ENCODE measurements around the gene KHDRBS1.
"Not testable (repeated sequence)": the region's sequence is repeated elsewhere in the genome, so short reads cannot be mapped to it uniquely, and the experiment has no call there.

The KHDRBS1 gene

DNA sequence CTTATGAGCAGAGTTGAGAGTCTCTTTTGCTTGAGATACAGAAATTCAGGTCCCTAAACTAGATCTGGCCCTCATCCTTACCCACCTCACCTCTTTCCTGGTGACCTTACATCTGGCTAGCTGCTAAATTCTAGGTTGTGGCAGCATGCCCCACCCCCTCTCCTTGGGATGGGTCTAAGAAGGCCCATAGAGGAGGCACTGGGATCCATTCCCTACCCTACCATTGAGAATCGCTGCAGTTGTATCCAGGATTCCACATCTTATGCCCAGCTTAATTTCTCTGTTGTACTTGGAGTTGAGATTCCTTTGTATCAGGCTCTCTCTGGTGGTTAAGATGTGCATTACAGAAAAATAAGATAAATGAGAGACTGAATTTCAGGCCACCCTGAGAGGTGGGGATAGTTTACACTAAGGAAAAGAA is 49.6 kb downstream of the KHDRBS1 start:
- FAIRE-seq, result no peak

DNA sequence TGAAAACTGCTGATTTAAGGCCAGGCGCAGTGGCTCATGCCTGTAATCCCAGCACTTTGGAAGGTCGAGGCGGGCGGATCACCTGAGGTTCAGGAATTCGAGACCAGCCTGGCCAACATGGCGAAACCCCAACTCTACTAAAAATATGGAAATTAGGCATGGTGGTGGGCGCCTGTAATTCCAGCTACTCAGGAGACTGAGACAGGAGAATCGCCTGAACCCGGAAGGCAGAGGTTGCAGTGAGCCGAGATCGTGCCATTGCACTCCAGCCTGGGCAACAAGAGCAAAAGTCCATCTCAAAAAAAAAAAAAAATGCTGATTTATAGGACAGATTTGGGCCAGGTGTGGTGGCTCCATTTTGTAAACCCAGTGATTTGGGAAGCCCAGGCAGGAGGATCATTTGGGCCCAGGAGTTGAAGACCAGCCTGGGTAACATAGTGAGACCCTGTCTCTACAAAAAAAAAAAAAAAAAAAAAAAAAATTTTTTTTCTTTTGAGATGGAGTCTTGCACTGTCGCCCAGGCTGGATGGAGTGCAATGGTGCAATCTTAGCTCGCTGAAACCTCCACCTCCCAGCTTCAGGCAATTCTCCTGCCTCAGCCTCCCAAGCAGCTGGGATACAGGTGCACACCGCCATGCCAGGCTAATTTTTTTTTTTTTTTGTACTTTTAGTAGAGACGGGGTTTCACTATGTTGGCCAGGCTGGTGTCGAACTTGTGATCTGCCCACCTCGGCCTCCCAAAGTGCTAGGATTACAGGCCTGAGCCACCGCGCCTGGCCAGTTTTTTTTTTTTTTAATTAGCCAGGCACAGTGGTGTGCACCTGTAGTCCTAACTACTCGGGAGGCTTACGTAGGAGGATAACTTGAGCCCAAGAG is 52.2 kb downstream of the KHDRBS1 start:
- not testable (repeated sequence) for FAIRE-seq; DNase-seq (ENCODE audit: low spot score)

More for the DNA sequence above, 49.6 kb downstream of the KHDRBS1 start:
- peak; percentile 42 for DNase-seq (ENCODE audit: low spot score)

DNA sequence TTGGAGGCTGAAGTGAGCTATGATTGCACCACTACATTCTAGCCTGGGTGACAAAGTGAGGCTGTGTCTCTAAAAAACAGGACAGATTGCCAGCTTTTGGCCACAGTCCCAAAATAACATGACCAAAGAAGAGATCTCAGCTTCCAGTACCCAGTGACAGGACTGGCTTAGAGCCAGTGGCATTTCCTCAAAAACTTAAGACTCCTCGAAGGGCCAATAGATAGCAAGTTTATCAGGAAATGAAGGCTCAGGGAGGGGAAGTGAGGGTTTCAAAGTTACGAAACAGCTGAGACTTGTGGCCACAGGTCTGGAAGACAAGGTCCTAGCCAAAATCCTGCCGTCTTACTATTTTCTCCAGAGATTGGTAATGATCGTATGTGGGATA is 52.8 kb downstream of the KHDRBS1 start:
- DNase-seq (ENCODE audit: low spot score), result peak; percentile 18
- no peak for FAIRE-seq

DNA sequence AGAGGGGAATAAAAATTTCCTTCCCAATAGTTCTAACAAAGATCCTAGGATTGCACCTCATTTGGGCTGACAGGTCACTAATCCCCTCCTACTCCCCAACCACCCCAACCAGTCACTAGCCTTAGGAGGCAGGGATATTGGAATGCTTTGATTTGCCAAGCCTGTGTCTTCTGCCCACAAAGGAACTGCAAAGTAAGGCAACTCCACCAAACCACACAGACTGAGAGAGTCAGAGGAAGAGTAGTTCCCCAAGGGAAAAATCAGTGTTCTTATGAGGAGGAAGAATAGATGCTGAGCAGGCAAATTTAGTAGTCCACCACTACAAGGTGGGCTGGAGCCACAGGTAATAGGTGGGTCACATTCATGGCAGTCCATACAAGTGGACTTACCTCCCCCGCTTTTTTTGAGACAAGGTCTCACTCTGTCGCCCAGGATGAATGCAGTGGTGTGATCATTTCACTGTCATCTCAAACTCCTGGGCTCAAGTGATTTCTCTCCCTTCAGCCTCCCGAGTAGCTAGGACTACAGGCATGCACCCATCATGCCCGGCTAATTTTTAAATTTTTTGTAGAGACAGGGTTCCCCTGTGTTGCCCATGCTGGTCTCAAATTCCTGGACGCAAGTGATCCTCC is 55.4 kb downstream of the KHDRBS1 start:
- DNase-seq (ENCODE audit: low spot score), result no peak
- FAIRE-seq, result no peak

DNA sequence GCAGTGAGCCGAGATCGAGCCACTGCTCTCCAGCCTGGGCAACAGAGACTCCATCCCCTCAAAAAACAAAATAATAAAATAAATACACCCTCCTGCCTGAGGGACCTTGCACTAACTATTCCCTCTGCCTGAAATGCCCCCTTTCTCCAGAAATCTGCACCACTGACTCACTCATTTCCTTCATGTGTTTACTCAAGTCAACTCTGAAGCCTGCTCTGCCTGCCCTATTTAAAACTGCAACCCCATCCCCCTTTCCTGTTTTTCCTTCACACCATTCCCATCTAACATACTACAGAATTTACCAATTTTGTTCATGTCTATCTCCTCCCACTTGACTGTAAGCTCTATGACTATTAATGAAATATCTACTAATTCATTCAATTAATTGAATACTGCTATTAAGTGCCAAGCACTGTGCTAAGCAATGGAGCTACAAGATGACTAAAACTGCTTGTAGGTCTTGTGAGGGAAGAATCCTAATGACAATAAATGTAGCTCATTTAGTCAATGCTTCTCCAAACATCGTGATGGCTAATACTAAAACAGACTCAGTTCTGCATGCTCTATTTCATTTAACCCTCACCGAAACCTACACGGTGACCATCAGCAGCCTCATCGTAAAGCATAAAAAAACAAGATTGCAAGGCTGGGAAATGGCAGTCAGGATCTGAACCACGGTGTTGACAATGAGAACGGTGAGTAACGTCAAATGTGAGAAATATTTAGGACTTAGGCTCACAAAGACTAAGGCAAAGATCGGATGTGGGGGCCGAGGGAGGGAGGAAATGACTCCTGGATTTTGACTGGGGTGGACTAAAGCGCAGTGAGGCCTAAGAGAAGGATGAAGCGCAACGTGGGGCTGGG is 58.3 kb downstream of the KHDRBS1 start:
- FAIRE-seq (no peak), DNase-seq (ENCODE audit: low spot score) (no peak)

DNA sequence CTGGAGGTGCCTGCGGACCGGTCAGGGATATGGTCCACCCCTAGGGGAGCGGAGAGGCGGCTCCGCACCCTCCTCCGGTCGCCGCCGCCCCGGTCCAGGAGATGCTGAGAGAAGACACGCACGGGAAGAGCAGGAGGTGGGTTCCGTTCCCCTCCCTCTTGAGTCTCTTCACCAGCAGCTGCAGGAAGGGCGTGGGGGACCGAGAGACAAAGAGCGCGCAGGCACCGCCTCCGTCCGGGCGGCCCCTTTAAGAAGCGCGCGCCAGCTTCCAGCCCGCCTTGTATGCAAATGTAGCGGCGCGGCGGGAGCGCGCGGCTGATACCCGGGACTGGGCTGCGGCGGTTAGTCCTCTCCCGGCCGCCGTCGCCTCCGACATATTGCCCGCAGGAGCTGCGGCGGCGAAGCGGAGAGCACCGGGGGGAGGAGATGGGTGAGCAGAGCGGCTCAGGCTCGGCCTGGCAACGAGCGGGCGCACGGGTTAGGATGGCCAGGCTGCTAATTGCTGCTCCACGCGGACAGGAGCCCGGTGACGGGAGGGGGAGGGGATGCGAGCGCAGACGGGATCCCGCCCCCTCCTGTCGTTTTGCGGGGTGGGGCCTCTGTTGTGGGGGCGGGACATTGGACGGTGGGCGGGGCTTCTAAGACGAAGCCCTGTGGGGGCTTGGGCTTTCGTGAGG is 59.1 kb downstream of the KHDRBS1 start, which contains the start of gene TMEM39B:
TMEM39B (plus strand) TSS at position 318 of the 677 bp plus-strand sequence; CDS start at position 427, 109 bp downstream.
- DNase-seq (ENCODE audit: low spot score) (peak; percentile 97), FAIRE-seq (peak; percentile 17)

DNA sequence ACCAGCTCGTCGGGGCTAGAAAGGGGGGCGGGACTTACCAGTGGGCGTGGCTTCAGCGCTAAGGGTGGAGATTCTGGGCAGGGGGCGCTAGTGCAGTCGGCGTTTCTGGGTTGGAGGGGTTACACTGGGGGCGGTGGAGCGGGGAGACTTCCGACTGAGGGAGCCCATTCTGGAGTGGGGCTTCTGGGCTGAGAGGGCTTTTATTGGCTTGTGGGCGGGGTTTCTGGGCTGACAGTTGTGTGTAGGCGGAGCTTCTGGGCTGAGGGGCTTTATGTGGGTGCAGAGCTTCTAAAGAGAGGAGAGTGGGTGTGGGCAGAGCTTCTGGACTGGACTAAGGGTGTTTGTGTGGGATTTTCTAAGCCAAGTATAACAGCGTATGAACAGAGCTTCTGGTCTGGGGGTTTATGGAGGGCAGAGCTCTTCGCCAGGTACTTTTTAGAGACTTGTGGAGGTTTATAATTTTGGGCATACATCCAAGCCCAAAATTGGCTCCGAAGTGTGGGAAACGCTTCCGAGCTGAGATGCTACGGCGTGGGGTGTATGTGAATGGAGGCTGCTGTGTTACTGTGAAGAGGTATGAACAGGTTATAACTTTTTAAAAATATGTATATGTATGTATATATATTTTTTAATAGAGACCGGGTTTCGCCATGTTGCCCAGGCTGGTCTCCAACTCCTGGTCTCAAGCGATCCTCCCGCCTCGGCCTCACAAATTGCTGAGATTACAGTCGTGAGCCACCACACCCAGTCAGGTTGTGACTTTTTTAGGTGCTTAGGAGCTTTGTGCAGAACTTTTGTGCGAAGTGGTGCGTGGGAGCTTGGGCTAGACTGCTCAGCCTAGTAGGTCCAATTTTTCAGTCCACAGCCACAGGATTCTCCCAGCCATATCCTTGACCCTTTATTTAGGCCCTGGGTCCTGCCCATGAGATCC is 59.9 kb downstream of the KHDRBS1 start:
- DNase-seq (ENCODE audit: low spot score) (no peak), FAIRE-seq (no peak)

DNA sequence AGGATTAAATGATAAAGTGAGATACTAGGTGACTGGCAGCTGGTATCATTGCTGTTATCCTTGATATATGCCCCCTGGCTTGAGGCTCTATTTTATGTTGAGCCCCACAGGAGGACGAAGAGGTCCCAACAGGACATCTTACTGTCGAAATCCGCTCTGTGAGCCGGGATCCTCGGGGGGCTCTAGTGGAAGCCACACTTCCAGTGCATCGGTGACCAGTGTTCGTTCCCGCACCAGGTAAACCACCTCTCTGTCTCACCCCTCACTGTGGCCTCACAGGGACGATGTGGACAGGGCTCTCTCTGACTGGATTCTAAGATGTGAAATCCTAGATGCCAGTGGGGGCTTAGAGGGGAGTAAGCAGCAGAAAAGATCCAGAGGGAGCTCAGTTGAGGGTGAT is 61.2 kb downstream of the KHDRBS1 start:
- DNase-seq (ENCODE audit: low spot score), result no peak
- no peak for FAIRE-seq

DNA sequence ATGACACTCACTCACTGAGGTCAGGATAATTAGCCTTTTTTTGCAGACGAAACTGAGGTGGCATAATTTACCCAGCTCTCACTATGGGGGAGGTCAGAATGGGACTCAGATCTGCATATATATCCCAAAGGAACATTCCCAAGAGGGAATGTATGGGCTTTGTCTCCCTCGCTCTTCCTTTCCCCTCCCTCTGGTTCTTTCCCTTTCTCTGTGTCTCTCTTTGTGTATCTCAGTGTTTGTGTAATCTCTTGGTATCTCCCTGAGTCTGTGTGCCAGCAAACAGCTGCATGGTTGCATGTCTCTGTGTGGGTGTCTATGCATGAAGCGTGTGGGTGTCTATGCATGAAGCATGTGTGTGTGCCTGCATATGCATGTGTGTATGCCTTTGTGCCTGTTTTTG is 63.8 kb downstream of the KHDRBS1 start:
- no peak for DNase-seq (ENCODE audit: low spot score)
- FAIRE-seq, result no peak

DNA sequence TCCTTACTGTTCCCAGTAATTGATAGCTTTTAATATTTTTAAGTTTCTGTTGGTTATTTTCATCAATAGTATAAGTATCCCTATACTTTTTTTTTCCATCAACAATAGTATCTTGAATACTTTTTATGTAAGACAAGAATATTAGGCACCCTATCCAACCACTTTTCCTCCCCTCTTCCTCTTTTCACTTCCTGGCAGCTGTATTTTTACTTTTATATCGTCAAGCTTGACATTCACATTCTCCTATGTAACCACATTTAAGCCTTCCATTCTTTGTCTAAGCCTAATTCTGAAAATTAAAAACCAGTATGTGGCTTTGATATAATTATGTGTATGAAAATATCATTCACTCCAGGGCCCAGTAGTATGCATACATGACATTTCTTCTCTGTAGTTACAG is 68.4 kb downstream of the KHDRBS1 start:
- DNase-seq (ENCODE audit: low spot score) (no peak), FAIRE-seq (no peak)

DNA sequence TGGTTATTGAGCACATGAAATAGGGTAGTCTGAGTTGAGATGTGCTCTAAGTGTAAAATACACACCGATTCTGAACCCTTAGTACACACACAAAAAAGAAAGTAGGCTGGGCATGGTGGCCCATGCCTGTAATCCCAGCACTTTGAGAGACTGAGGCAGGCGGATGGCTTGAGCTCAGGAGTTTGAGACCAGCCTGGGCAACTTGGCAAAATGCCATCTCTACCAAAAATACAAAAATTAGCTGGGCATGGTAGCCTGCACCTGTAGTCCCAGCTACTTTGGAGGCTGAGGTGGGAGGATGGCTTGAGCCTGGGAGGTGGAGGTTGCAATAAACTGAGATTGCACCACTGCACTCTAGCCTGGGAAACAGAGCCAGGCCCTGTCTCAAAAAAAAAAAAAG is 72.7 kb downstream of the KHDRBS1 start:
- not testable (repeated sequence) for FAIRE-seq; DNase-seq (ENCODE audit: low spot score)

DNA sequence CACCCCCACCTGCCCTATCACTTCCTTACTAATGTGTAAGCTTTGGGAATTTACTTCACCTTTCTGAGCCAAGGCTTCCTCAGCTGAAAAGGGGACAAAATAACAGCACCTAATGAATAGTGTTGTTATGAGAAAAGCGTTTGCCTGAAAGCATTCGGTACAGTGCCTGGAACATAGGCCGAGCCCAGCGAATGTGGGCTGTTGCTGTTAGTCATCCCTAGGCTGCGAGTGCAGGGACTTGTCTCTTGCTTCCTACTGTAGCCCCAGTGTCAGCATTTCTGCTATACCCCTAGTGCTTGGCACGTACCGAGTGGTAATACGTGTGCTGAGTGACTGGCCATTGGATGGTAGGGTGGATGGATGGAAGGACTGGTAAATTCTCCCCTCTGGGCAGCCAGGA is 77.5 kb downstream of the KHDRBS1 start:
- no peak for FAIRE-seq
- DNase-seq (ENCODE audit: low spot score), result no peak

DNA sequence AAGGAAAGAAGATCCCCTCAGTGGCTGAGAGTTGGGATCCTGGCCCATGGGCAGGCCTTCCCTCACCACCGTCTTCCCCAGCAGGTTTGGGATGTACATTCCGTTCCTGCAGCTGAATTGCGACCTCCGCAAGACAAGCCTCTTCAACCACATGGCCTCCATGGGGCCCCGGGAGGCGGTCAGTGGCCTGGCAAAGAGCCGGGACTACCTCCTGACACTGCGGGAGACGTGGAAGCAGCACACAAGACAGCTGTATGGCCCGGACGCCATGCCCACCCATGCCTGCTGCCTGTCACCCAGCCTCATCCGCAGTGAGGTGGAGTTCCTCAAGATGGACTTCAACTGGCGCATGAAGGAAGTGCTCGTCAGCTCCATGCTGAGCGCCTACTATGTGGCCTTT is 77.9 kb downstream of the KHDRBS1 start:
- no peak for FAIRE-seq
- no peak for DNase-seq (ENCODE audit: low spot score)
